HG02642 (cell line): ENCODE data around the gene GART.
"Not testable (repeated sequence)": the region's sequence is repeated elsewhere in the genome, so short reads cannot be mapped to it uniquely, and the experiment has no call there.

Experiments
- ATAC-seq: cut with Tn5 transposase; IDR thresholded peaks from one replicate; pipeline ENCODE4 v1.9.1; 2021; ENCODE audit warnings: mild to moderate bottlenecking; ENCODE audit not compliant: unreplicated experiment, poor library complexity

GART gene

DNA sequence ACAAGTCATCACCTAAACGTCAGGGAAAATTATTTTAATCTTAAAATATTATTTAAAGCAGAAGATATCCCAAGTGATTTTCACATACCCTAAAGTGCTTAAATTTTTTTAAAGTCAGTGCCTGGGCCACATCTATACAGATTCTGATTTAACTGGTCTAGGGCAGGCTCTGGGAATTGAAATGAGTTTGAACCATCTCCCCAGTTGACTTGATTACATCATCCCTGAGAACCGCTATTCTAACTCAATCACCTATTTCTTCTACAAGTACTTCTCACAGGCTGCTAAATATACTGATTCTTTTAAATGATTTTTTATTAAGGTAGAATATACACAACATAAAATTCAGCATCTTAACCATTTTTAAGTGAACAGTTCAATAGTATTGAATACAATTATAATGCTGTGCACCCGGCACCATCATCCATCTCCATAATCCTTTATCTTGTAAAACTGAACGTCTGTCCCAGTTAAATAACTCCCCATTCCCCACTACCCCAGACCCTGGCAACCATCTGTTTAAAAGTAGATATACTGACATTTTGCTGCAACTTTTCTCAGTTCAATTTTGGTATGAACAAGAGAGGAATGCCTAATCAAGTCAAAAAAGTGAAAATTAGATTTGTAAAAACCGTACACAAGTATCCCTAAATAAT, 19.5 kb downstream of the GART start:
- no peak for ATAC-seq

DNA sequence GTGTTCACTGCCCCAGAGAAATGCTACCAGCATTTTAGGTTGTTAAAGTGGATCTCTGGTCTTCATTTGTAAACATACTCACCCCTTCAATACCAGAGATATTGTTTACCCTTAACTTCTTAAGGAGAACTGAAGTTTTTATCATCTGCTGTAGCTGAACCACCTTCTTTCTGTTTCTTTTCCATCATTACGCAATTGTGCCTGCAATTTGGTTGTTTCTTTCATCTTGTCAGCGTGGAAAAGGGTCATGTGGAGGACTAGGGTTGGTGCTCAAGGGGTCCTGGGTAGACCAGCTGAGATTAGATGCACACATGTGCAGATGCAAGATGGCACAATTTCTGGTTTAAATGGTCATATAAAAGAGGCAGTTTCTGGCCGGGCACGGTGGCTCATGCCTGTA, 23.0 kb downstream of the GART start:
- no peak for ATAC-seq

- ATAC-seq = no peak
Observed at GRCh38 chr21:33514229-33514628, 27.7 kb downstream of the GART start.

GRCh38 chr21:33512481-33512880, 29.4 kb downstream of the GART start:
- ATAC-seq = no peak

GRCh38 chr21:33511639-33512038, 30.3 kb downstream of the GART start:
- no peak for ATAC-seq

DNA sequence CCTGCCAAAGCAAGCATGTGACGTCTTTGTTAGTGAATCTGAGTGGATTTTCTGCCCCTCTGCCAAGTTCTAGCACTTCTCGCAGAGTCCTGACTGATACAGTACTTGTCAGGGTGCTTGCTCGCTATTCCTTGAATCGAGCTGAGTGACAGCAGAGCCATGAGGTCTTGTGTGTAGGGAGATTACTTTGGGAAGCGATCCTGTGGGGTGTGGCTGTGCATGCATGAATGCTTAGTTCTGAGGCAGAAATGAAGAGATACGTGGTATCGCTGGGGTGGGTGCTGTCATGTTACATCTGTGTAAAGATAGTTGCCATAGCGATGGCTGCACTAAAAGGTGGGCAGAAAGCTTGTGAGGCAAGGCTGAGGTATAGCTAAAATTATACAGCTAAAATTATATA, 31.1 kb downstream of the GART start:
- no peak for ATAC-seq

- ATAC-seq = not testable (repeated sequence)
Observed at GRCh38 chr21:33507003-33507402, 34.9 kb downstream of the GART start.

GRCh38 chr21:33505833-33506232, 36.1 kb downstream of the GART start:
- ATAC-seq = no peak

- ATAC-seq = no peak
Observed at GRCh38 chr21:33496345-33496744, 45.6 kb downstream of the GART start.

DNA sequence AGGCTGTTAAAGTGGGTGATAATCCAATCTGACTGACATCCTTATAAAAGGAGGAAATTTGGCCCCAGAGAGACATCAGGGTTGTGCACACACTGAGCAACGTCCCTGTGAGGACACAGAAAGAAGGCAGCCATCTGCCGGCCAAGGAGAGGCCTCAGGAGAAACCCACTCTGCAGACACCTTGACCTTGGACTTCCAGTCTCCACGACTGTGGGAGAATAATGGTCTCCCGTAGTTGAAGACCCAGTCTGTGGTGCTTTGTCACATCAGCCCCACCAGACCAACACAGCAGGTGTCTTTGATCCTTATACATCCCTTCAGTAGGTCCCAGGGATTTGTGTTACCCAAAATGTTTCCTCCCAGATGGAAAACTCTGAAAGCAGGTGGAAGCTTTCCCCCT, 46.2 kb downstream of the GART start:
- ATAC-seq = no peak

DNA sequence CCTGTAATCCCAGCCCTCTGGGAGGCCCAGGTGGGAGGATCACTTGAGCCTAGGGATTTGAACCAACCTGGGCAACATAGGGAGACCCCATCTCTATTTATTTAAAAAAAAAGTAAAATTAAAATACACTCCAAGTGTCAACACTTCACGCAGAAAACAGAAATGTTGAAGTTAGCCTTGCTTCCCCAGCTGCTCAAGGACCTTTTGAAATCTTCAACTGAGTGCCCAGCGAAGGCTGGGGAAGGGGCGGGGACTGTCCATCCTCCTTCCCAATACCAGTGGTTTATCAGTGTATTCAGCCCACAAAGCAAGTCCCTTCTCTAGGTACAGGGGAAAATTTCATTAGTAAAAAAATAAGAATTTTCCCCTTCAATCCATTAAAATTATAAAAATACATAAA, 48.2 kb downstream of the GART start:
- no peak for ATAC-seq

- no peak for ATAC-seq
Observed at GRCh38 chr21:33492571-33492970, 49.3 kb downstream of the GART start.

GRCh38 chr21:33491373-33492102, 50.4 kb downstream of the GART start, which contains the start of gene DNAJC28:
Gene DNAJC28 (minus strand): TSS chr21:33491716. CDS start chr21:33489393, 2,323 bp downstream.
- peak; percentile 97 for ATAC-seq

- ATAC-seq = no peak
Observed at GRCh38 chr21:33490991-33491372, 50.9 kb downstream of the GART start.

DNA sequence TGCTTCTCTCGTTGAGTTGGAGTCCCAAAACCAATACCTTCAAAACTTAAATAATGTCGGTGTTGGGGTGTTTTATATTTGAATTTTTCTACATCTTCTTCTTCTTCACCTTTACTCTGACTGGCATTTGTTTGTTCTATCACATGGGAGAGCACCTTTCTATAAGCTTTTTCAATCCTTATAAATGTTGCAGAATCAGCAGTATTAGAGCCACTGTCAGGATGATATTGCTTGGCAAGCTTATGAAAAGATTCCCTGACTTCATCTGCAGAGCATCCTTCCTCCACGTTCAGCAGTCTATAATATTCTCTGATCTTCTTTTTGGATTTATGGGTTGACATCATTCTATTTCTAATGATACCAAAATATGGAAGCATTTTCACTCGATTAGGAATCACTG, 53.0 kb downstream of the GART start:
- no peak for ATAC-seq

DNA sequence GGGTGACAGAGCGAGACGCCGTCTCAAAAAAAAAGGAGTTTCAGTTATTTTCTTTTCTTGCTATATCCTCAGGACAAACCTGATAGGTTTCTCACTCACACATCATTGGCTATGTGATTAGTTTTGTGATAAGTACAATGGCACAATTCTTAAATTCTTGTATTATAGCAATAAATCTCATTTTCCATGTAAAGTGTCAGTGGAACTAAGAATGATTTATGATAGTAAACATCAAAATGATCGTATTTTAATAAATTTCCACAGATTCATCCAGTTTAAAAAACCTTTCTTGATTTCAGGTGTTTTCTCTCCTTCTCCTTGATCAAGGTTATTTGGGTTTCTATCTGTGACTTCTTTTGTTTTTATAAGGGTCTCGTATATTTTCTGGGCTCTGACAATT, 53.9 kb downstream of the GART start:
- no peak for ATAC-seq

DNA sequence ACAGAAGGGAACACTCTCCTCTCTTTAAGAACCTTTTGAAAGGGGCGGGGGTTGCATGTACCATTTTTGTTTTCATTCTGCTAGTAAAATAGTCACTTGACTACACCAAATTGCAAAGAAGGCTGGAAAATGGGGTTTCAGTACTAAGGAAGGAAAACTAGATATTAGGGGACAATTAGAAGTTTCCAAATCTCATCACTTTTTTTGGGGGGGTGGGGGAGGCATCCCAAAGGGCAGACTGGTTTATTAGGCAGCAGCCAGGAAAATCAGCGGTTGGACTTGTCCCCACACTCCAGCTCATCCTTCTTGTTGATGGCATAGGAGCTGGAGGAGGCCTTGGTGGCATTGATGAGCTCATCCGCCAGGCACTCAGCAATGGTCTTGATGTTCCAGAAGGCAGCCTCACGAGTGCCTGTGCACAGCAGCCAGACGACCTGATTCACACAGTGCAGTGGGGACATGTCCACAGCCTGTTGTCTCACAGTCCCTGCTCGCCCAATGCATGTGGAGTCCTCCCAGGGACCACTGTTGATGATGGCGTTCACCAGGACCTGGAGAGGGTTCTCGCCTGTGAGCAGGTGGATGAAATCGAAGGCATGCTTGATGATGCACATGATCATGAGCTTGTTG, 60.5 kb downstream of the GART start:
- no peak for ATAC-seq

GRCh38 chr21:33480481-33481103, 61.3 kb downstream of the GART start:
- no peak for ATAC-seq

GRCh38 chr21:33479679-33480480, 62.0 kb downstream of the GART start, which contains the start of gene TMEM50B:
Gene TMEM50B (minus strand): TSS chr21:33479974. CDS start chr21:33468885, 11,089 bp downstream.
- peak; percentile 94 for ATAC-seq
